ENCODE results near the gene RASA1.
"Not testable (repeated sequence)": the region's sequence is repeated elsewhere in the genome, so short reads cannot be mapped to it uniquely, and the experiment has no call there.

The RASA1 gene

DNA sequence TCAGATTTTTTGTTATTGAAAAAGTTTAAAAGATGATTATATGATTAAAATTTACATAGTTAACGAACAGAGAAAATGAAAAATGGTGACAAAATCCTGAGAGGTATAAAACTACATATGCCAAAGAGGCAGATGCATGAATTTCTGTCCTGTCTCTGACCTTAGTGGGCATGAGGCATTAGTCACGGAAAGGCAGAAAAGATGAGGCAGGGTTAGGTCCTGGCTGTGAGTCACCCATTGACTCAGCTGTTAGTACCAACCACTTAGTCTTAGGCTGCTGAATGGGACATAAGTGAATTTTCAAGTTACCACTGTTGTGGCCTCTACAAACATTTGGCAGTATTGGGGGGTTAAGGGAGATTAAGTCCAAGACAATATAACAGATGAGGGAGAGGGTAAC is 33.1 kb downstream of the RASA1 start:
- Histone ChIP-seq H3F3A (ENCODE audit: control insufficient read depth, insufficient read depth) (peaks cover 3% of the 10 kb centered on the region; the same call in 1 of the 2 replicates), H3K36me3 (ENCODE audit: control insufficient read depth, low read length) (peaks cover 20% of the 10 kb centered on the region), H4K20me1 (ENCODE audit: control insufficient read depth, insufficient read depth, low read depth, low read length) (no peaks in the 10 kb centered on the region; the same call in 1 of the 2 replicates), H3K4me1 (ENCODE audit: control insufficient read depth, low read length) (peaks cover 31% of the 10 kb centered on the region), H3K4me2 (ENCODE audit: low read length) (no peak overlapping the region), H3K4me3 (ENCODE audit: low read length) (no peak overlapping the region), H3K9me3 (ENCODE audit: control insufficient read depth, insufficient read depth, low read length) (no peaks in the 10 kb centered on the region), H3K79me2 (ENCODE audit: control insufficient read depth, low read length) (peaks cover 55% of the 10 kb centered on the region), H3K27me3 (ENCODE audit: control insufficient read depth, low read length) (no peaks in the 10 kb centered on the region), H3K9me2 (replicated peaks; ENCODE audit: control insufficient read depth, low read length) (no peaks in the 10 kb centered on the region), H3K27ac (ENCODE audit: low read depth, low read length) (no peak overlapping the region)
- TF ChIP-seq, protein P1, sequence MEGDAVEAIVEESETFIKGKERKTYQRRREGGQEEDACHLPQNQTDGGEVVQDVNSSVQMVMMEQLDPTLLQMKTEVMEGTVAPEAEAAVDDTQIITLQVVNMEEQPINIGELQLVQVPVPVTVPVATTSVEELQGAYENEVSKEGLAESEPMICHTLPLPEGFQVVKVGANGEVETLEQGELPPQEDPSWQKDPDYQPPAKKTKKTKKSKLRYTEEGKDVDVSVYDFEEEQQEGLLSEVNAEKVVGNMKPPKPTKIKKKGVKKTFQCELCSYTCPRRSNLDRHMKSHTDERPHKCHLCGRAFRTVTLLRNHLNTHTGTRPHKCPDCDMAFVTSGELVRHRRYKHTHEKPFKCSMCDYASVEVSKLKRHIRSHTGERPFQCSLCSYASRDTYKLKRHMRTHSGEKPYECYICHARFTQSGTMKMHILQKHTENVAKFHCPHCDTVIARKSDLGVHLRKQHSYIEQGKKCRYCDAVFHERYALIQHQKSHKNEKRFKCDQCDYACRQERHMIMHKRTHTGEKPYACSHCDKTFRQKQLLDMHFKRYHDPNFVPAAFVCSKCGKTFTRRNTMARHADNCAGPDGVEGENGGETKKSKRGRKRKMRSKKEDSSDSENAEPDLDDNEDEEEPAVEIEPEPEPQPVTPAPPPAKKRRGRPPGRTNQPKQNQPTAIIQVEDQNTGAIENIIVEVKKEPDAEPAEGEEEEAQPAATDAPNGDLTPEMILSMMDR (IDR thresholded peaks at IDR 0.05; ENCODE audit: low read depth, low read length, poor library complexity, severe bottlenecking), result no peak
- TF ChIP-seq EZH2phosphoT487 (IDR thresholded peaks at IDR 0.05; ENCODE audit: borderline replicate concordance, low read length), result no peak

DNA sequence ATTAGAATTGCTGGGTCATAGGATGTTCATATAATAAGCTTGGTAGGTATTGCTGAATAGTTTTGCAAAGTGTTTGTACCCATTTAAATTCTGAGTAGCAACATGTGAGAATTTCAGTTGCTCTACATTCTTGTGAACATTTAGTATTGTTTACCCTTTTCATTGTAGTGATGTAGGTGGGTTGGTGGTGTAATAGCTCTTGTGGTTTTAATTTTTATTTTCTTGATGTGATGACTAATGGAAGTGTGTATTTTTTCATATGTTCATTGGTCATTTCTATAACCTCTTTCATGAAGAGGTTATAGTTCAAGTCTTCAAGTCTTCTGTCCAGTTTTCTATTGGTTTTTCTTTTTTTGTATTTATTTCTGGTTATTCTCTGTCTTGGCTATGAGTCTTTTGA is 34.4 kb downstream of the RASA1 start:
- peaks cover 27% of the 10 kb centered on the region for H3K4me1 ChIP-seq (ENCODE audit: control insufficient read depth, low read length)
- H3K27me3 ChIP-seq (ENCODE audit: control insufficient read depth, low read length), result no peaks in the 10 kb centered on the region
- no peaks in the 10 kb centered on the region for H3K9me2 ChIP-seq (replicated peaks; ENCODE audit: control insufficient read depth, low read length)
- H3K27ac ChIP-seq (ENCODE audit: low read depth, low read length), result no peak overlapping the region
- H3K36me3 ChIP-seq (ENCODE audit: control insufficient read depth, low read length), result peaks cover 21% of the 10 kb centered on the region
- no peaks in the 10 kb centered on the region; the same call in 1 of the 2 replicates for H4K20me1 ChIP-seq (ENCODE audit: control insufficient read depth, insufficient read depth, low read depth, low read length)
- TF ChIP-seq, protein P1 (IDR thresholded peaks at IDR 0.05; ENCODE audit: low read depth, low read length, poor library complexity, severe bottlenecking), result no peak
- no peak for TF ChIP-seq EZH2phosphoT487 (IDR thresholded peaks at IDR 0.05; ENCODE audit: borderline replicate concordance, low read length)
- H3K79me2 ChIP-seq (ENCODE audit: control insufficient read depth, low read length), result peaks cover 49% of the 10 kb centered on the region
- peaks cover 3% of the 10 kb centered on the region; the same call in 1 of the 2 replicates for H3F3A ChIP-seq (ENCODE audit: control insufficient read depth, insufficient read depth)
- peaks cover 3% of the 10 kb centered on the region; the same call in 1 of the 2 replicates for H3K9me3 ChIP-seq (ENCODE audit: control insufficient read depth, insufficient read depth, low read length)
- H3K4me3 ChIP-seq (ENCODE audit: low read length), result no peak overlapping the region
- H3K4me2 ChIP-seq (ENCODE audit: low read length), result no peak overlapping the region

DNA sequence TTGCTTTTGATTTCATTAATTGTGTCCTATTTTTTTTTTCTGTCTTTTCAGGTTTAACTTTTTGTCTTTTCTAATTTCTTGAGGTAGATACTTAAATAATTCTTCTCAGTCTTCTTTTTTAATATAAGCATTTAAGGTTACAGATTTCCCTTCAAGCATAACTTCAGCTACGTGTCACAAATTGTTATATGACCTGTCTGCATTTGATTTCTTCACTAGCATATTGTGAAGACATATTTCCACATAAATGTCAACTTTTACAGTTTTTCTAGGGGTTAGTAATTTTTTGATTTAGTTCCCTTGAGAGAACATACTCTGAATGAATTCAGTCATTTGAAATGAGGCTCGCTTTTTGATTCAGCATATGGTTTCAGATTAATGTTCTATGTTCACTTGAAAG is 35.6 kb downstream of the RASA1 start:
- peaks cover 3% of the 10 kb centered on the region; the same call in 1 of the 2 replicates for H3K9me3 ChIP-seq (ENCODE audit: control insufficient read depth, insufficient read depth, low read length)
- H4K20me1 ChIP-seq (ENCODE audit: control insufficient read depth, insufficient read depth, low read depth, low read length), result no peaks in the 10 kb centered on the region
- H3F3A ChIP-seq (ENCODE audit: control insufficient read depth, insufficient read depth), result peaks cover 3% of the 10 kb centered on the region; the same call in 1 of the 2 replicates
- peaks cover 43% of the 10 kb centered on the region for H3K79me2 ChIP-seq (ENCODE audit: control insufficient read depth, low read length)
- peaks cover 21% of the 10 kb centered on the region for H3K36me3 ChIP-seq (ENCODE audit: control insufficient read depth, low read length)
- no peak overlapping the region for H3K4me2 ChIP-seq (ENCODE audit: low read length)
- no peak overlapping the region for H3K27ac ChIP-seq (ENCODE audit: low read depth, low read length)
- H3K27me3 ChIP-seq (ENCODE audit: control insufficient read depth, low read length), result no peaks in the 10 kb centered on the region
- no peak overlapping the region for H3K4me3 ChIP-seq (ENCODE audit: low read length)
- no peak for TF ChIP-seq EZH2phosphoT487 (IDR thresholded peaks at IDR 0.05; ENCODE audit: borderline replicate concordance, low read length)
- TF ChIP-seq, protein P1 (IDR thresholded peaks at IDR 0.05; ENCODE audit: low read depth, low read length, poor library complexity, severe bottlenecking), result no peak
- H3K9me2 ChIP-seq (replicated peaks; ENCODE audit: control insufficient read depth, low read length), result no peaks in the 10 kb centered on the region
- peaks cover 27% of the 10 kb centered on the region for H3K4me1 ChIP-seq (ENCODE audit: control insufficient read depth, low read length)

DNA sequence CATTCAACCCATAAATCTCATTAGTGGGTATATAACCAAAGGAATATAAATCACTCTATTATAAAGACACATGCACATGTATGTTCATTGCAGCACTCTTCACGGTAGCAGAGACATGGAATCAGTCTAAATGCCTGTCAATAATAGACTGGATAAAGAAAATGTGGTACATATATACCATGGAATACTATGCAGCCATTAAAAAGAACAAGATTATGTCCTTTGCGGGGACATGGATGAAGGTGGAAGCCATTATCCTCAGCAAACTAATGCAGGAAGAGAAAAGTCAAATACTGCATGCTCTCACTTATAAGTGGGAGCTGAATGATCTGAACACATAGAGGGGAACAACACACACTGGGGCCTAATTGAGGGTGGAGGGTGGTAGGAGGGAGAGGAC is 38.4 kb downstream of the RASA1 start:
- not testable (repeated sequence) for H3K9me2 ChIP-seq (replicated peaks; ENCODE audit: control insufficient read depth, low read length); H3K27me3 ChIP-seq (ENCODE audit: control insufficient read depth, low read length); H3K4me2 ChIP-seq (ENCODE audit: low read length); H3K4me3 ChIP-seq (ENCODE audit: low read length); H4K20me1 ChIP-seq (ENCODE audit: control insufficient read depth, insufficient read depth, low read depth, low read length); H3K9me3 ChIP-seq (ENCODE audit: control insufficient read depth, insufficient read depth, low read length); H3F3A ChIP-seq (ENCODE audit: control insufficient read depth, insufficient read depth); H3K27ac ChIP-seq (ENCODE audit: low read depth, low read length)
- Histone ChIP-seq H3K79me2 (ENCODE audit: control insufficient read depth, low read length) (peaks cover 42% of the 10 kb centered on the region), H3K4me1 (ENCODE audit: control insufficient read depth, low read length) (peaks cover 22% of the 10 kb centered on the region), H3K36me3 (ENCODE audit: control insufficient read depth, low read length) (peaks cover 21% of the 10 kb centered on the region)

All from DOHH2 (cell line).